Aorta (tissue), 5 donors: ENCODE measurements around the gene NENF. TPM values are rescaled to one million over a fixed set of nuclear protein-coding genes. Genes with fewer than 3 reads are reported as not detected.
A peak's percentile ranks its signal among the peaks of the same experiment; 100 is the strongest.

ENCODE experiments used
- ATAC-seq: fragments of 200-7000 bp; cut with Tn5 transposase; one replicate; pipeline ENCODE4 v1.9.1; 2022; ENCODE audit warnings: moderate library complexity; ENCODE audit not compliant: low FRiP score
- DNase-seq, 2 donors: peaks; one replicate each; pipeline ENCODE4 v3.0.0-alpha.2; 2020
- H3K27ac ChIP-seq, 2 donors: one replicate each; pipeline ENCODE4 v1.5.1; 2013; ENCODE audit warnings: low read length in 2 of 2, mild to moderate bottlenecking in 2 of 2, moderate library complexity in 2 of 2, control low read depth in 1 of 2, inconsistent platforms in 1 of 2, low read depth in 1 of 2
- H3K27me3 ChIP-seq, 2 donors: one replicate each; pipeline ENCODE4 v1.6.1; 2013; ENCODE audit warnings: control low read depth in 1 of 2, low read length in 1 of 2, mild to moderate bottlenecking in 1 of 2, moderate library complexity in 1 of 2; ENCODE audit not compliant: insufficient read depth in 2 of 2, control insufficient read depth in 1 of 2
- H3K36me3 ChIP-seq, 2 donors: one replicate each; pipeline ENCODE4 v1.6.1; 2013; ENCODE audit warnings: control low read depth in 1 of 2, low read length in 1 of 2, mild to moderate bottlenecking in 1 of 2; ENCODE audit not compliant: insufficient read depth in 2 of 2, control insufficient read depth in 1 of 2
- H3K4me1 ChIP-seq, 2 donors: one replicate each; pipeline ENCODE4 v1.6.1; 2013; ENCODE audit warnings: low read length in 2 of 2, control low read depth in 1 of 2, mild to moderate bottlenecking in 1 of 2, moderate library complexity in 1 of 2; ENCODE audit not compliant: insufficient read depth in 2 of 2, control insufficient read depth in 1 of 2
- H3K4me3 ChIP-seq, 2 donors: one replicate each; pipeline ENCODE4 v1.5.1; 2013; ENCODE audit warnings: low read length in 2 of 2, control low read depth in 1 of 2, mild to moderate bottlenecking in 1 of 2
- H3K9me3 ChIP-seq: one replicate; pipeline ENCODE4 v1.6.1; 2013; ENCODE audit warnings: mild to moderate bottlenecking, low read length; ENCODE audit not compliant: control insufficient read depth
- WGBS, 2 donors: extraction: QIAGEN DNeasy Blood & Tissue Kit; methylation state at CpG; one replicate each; pipeline ENCODE4 v1.1.7; 2013; 5-methylcytosine and 5-hydroxymethylcytosine counted together
- intact Hi-C, 2 donors: fragments of 100-400 bp; cut with DNase I; formaldehyde crosslinking; loops; one replicate each; pipeline versions ENCODE4 v1.14.2 to v1.15.0; 2022
- polyA plus RNA-seq, 2 donors: library from polyadenylated mRNA; stranded (reverse); fragments of 200-250 nt; gene quantifications; one replicate each; pipeline ENCODE4 v1.2.3, GENCODE V29; 2013
- total RNA-seq, 2 donors: library from RNA; stranded (reverse); fragmentation: NEBNext Ultra II Directional; extraction: Animal tissue kit (Norgen Biotek cat#: 25700); gene quantifications; one replicate each; pipeline ENCODE4 v1.2.1, GENCODE V29; 2021
- donor health status: healthy with polysubstance abuse.
- donor health status: Bipolar disorder and iron deficiency.
- donor health status: DM: no; HTN: no; CAD: no.
- donor health status: DM: no; HTN: no; CAD: no.
- donor health status: DM: yes; HTN: yes; CAD: no.

Gene NENF
- total and polyA plus RNA-seq, 4 donors: 67.9 to 148 (median 107) TPM

DNA sequence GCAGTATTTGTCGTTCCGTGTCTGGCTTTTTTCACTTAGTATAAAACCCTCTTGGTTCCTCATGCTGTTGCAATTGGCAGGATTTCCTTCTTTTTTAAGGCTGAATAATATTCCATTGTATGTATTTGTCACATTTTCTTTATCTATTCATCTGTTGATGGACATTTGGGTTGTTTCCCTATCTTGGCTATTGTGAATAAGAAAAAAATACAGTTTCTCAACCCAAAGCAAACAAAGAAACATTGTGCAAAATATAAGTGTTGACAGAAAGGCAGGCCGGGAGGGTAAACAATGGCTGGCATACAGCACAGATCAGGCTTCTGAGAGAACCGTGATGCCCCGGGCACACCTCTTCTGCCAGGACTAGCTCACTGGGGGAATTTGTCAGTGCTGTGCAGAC is 26.9 kb downstream of the NENF start:
- DNase-seq: peak in 1 of 2 donors; percentile 26
- Histone ChIP-seq H3K4me1 (no peaks in the 10 kb centered on the region), H3K27me3 (no peaks in the 10 kb centered on the region), H3K9me3 (no peaks in the 10 kb centered on the region), H3K4me3 (no peak overlapping the region), H3K36me3 (no peaks in the 10 kb centered on the region), H3K27ac (no peak overlapping the region)
- no peak for ATAC-seq
- WGBS, 2 donors: 83 to 89% methylated on average over 5 of the region's 5 CpGs
- intact Hi-C loops: loop anchor here (5.0 to 10.0 kb wide), 4 partner anchors 92 to 325 kb away; partner anchors contain the start of gene PPP2R5A (in 1 of the 2)

GRCh38 chr1:212460376-212460775 is 27.7 kb downstream of the NENF start:
- intact Hi-C loops: loop anchor here in 1 of 2 donors (5.0 kb wide), 1 partner anchor 322 kb away; no protein-coding TSS in a partner anchor
- 90 to 91% methylated on average over 9 of the region's 9 CpGs for WGBS, 2 donors

GRCh38 chr1:212461916-212462660 is 29.4 kb downstream of the NENF start:
- no peaks in the 10 kb centered on the region for H3K27me3 ChIP-seq
- DNase-seq: peak in 1 of 2 donors; percentile 56
- no peak for ATAC-seq
- H3K36me3 ChIP-seq: no peaks in the 10 kb centered on the region
- 85 to 94% methylated on average over 13 of the region's 13 CpGs for WGBS, 2 donors
- H3K4me3 ChIP-seq: no peak overlapping the region
- H3K4me1 ChIP-seq: no peaks in the 10 kb centered on the region
- H3K27ac ChIP-seq: no peak overlapping the region
- intact Hi-C loops: loop anchor here in 1 of 2 donors (5.0 kb wide), 1 partner anchor 320 kb away; no protein-coding TSS in a partner anchor
- H3K9me3 ChIP-seq: no peaks in the 10 kb centered on the region

More at GRCh38 chr1:212460376-212460775, 27.7 kb downstream of the NENF start:
- H3K36me3 ChIP-seq: no peaks in the 10 kb centered on the region
- H3K27me3 ChIP-seq: no peaks in the 10 kb centered on the region
- H3K27ac ChIP-seq: no peak overlapping the region
- DNase-seq (peak in 1 of 2 donors; percentile 60), ATAC-seq (no peak)
- no peak overlapping the region for H3K4me3 ChIP-seq
- H3K4me1 ChIP-seq: no peaks in the 10 kb centered on the region
- no peaks in the 10 kb centered on the region for H3K9me3 ChIP-seq

GRCh38 chr1:212463565-212464285 is 31.0 kb downstream of the NENF start:
- Histone ChIP-seq H3K4me1 (no peaks in the 10 kb centered on the region), H3K27ac (no peak overlapping the region), H3K9me3 (no peaks in the 10 kb centered on the region), H3K27me3 (no peaks in the 10 kb centered on the region), H3K4me3 (no peak overlapping the region), H3K36me3 (no peaks in the 10 kb centered on the region)
- no peak for ATAC-seq
- peak in 1 of 2 donors; percentile 27 for DNase-seq
- intact Hi-C loops: loop anchor here in 1 of 2 donors (5.0 kb wide), 1 partner anchor 319 kb away; no protein-coding TSS in a partner anchor
- 85 to 86% methylated on average over 7 of the region's 7 CpGs for WGBS, 2 donors

- H3K9me3 ChIP-seq: no peaks in the 10 kb centered on the region
- intact Hi-C loops: no loop called here
- H3K4me1 ChIP-seq: no peaks in the 10 kb centered on the region
- H3K27ac ChIP-seq: no peak overlapping the region
- DNase-seq (peak in 1 of 2 donors; percentile 63), ATAC-seq (no peak)
- H3K36me3 ChIP-seq: no peaks in the 10 kb centered on the region
- WGBS, 2 donors: 97 to 99% methylated on average over 7 of the region's 7 CpGs
- no peaks in the 10 kb centered on the region for H3K27me3 ChIP-seq
- no peak overlapping the region for H3K4me3 ChIP-seq
These were observed 32.6 kb downstream of the NENF start for GRCh38 chr1:212465311-212465710.

GRCh38 chr1:212466437-212466836 is 33.7 kb downstream of the NENF start:
- H3K4me3 ChIP-seq: no peak overlapping the region
- peak in 1 of 2 donors; percentile 24 for DNase-seq

GRCh38 chr1:212466898-212467650 is 34.4 kb downstream of the NENF start:
- ATAC-seq (no peak), DNase-seq (peak in 1 of 2 donors; percentile 37)
- no peaks in the 10 kb centered on the region for H3K27me3 ChIP-seq
- no peaks in the 10 kb centered on the region for H3K4me1 ChIP-seq
- no peak overlapping the region for H3K27ac ChIP-seq
- WGBS, 2 donors: 66 to 70% methylated on average over 11 of the region's 11 CpGs
- intact Hi-C loops: no loop called here
- H3K4me3 ChIP-seq: no peak overlapping the region
- no peaks in the 10 kb centered on the region for H3K36me3 ChIP-seq
- no peaks in the 10 kb centered on the region for H3K9me3 ChIP-seq

More at GRCh38 chr1:212466437-212466836, 33.7 kb downstream of the NENF start:
- Histone ChIP-seq H3K27me3 (no peaks in the 10 kb centered on the region), H3K9me3 (no peaks in the 10 kb centered on the region), H3K4me1 (no peaks in the 10 kb centered on the region), H3K36me3 (no peaks in the 10 kb centered on the region), H3K27ac (no peak overlapping the region)
- ATAC-seq: no peak
- intact Hi-C loops: no loop called here
- 94 to 96% methylated on average over 2 of the region's 2 CpGs for WGBS, 2 donors

DNA sequence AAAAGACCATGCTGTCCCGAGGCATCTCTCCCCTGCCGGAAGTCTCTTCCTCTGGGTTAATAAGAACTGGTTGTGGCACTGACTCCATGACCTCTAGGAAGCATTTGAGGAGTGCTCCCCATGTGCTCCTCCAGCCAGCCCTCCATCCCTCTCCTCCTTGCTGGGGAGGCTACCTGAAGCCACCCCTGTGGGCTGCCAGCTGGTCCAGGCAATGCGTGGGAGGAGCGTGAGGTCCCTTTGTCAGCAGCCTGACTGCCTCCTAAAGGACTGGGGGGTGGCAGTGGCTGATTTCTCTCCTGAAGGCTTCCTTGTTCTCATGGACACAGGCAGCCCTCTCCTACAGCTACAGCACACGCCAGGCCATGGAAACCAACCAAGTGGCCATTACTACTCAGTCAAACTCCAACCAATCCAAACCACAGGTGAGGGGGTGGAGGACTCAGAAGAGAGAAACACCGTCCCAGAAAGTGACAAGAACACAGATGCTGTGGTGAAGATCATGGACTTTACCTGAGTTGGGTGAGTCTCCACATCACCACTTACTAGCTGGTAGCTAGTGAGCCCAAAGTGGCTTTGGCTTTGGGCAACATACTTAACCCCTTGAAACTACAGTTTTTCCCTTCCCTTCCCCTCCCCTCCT is 35.2 kb downstream of the NENF start:
- H3K9me3 ChIP-seq: no peaks in the 10 kb centered on the region
- H3K36me3 ChIP-seq: no peaks in the 10 kb centered on the region
- WGBS, 2 donors: 80 to 85% methylated on average over 6 of the region's 6 CpGs
- H3K27me3 ChIP-seq: no peaks in the 10 kb centered on the region
- ATAC-seq (no peak), DNase-seq (peak in 1 of 2 donors; percentile 22)
- no peak overlapping the region for H3K27ac ChIP-seq
- no peak overlapping the region for H3K4me3 ChIP-seq
- intact Hi-C loops: no loop called here
- H3K4me1 ChIP-seq: no peaks in the 10 kb centered on the region
